Kidney (tissue), 14 donors: ENCODE data around the gene NAV1. TPM values are rescaled to one million over a fixed set of nuclear protein-coding genes. Genes with fewer than 3 reads are reported as not detected.

ENCODE experiments used
- DNase-seq, 5 donors: peaks; one replicate each; pipeline ENCODE4 v3.0.0-alpha.2; 2013 to 2020
- FAIRE-seq: peaks from 2 replicates; lab custom pipeline; 2012; peaks lifted over from hg19 to GRCh38; lab: Jason Lieb, UNC
- H3K27ac ChIP-seq, 2 donors: one replicate each; pipeline ENCODE4 v1.7.0; 2013; ENCODE audit warnings: low read depth in 2 of 2, low read length in 2 of 2, inconsistent platforms in 1 of 2
- H3K27me3 ChIP-seq: one replicate; pipeline ENCODE4 v1.7.1; 2013; ENCODE audit warnings: low read length, inconsistent platforms; ENCODE audit not compliant: control insufficient read depth, insufficient read depth
- H3K36me3 ChIP-seq, 3 donors: one replicate each; pipeline versions ENCODE4 v1.7.0 to v1.7.1; 2013; ENCODE audit warnings: low read length in 3 of 3, control low read depth in 1 of 3, inconsistent platforms in 1 of 3; ENCODE audit not compliant: insufficient read depth in 3 of 3, control insufficient read depth in 2 of 3
- H3K4me1 ChIP-seq, 3 donors: one replicate each; pipeline versions ENCODE4 v1.7.0 to v1.7.1; 2013; ENCODE audit warnings: low read length in 3 of 3, inconsistent platforms in 1 of 3, low read depth in 1 of 3; ENCODE audit not compliant: control insufficient read depth in 2 of 3, insufficient read depth in 2 of 3
- H3K4me3 ChIP-seq, 3 donors: one replicate each; pipeline versions ENCODE4 v1.7.0 to v1.8.1; 2013; ENCODE audit warnings: low read length in 3 of 3, control low read depth in 1 of 3, inconsistent platforms in 1 of 3
- H3K9ac ChIP-seq, 3 donors: one replicate each; pipeline versions ENCODE4 v1.7.0 to v1.7.1; 2013; ENCODE audit warnings: low read length in 3 of 3, control low read depth in 1 of 3, inconsistent platforms in 1 of 3
- H3K9me3 ChIP-seq, 3 donors: one replicate each; pipeline versions ENCODE4 v1.7.0 to v1.7.1; 2013; ENCODE audit warnings: low read length in 3 of 3, control low read depth in 1 of 3, inconsistent platforms in 1 of 3; ENCODE audit not compliant: control insufficient read depth in 2 of 3, insufficient read depth in 1 of 3
- intact Hi-C: fragments of 100-400 bp; cut with DNase I; formaldehyde crosslinking; loops from one replicate; pipeline ENCODE4 v1.11.1; 2022
- polyA plus RNA-seq: library from polyadenylated mRNA; stranded (reverse); fragments of 350-450 nt; fragmentation: Illumina TruSeq; extraction: RNeasy Lipid Tissue Mini Kit (QIAGEN cat#74804); gene quantifications from one replicate; pipeline ENCODE4 v1.2.3, GENCODE V29; 2014; ENCODE audit warnings: low read depth, low replicate concordance; ENCODE audit not compliant: insufficient read depth
- total RNA-seq: library from RNA; stranded (reverse); fragmentation: NEBNext Ultra II Directional; extraction: Animal tissue kit (Norgen Biotek cat#: 25700); gene quantifications from one replicate; pipeline ENCODE4 v1.2.1, GENCODE V29; 2021
- TF ChIP-seq, protein P1 (sequence below): IDR thresholded peaks from 3 replicates; pipeline ENCODE4 v1.5.1; 2012; ENCODE audit warnings: mild to moderate bottlenecking, moderate library complexity, borderline replicate concordance; ENCODE audit not compliant: insufficient read depth; ENCODE audit errors: extremely low read depth
- donor health status: control.
- donor health status: control.
- donor health status: control.
- donor health status: control.
- donor health status: control.
- donor health status: DM: yes; HTN: yes; CAD: no.
- donor health status: Normal renal cell carcinoma (clear cell type).

The NAV1 gene
- total and polyA plus RNA-seq, 2 donors from 2014 or later, result 1.7 to 23.0 TPM

- H3K27me3 ChIP-seq, result no peaks in the 10 kb centered on the region
- FAIRE-seq, result no peak
- TF ChIP-seq, protein P1, sequence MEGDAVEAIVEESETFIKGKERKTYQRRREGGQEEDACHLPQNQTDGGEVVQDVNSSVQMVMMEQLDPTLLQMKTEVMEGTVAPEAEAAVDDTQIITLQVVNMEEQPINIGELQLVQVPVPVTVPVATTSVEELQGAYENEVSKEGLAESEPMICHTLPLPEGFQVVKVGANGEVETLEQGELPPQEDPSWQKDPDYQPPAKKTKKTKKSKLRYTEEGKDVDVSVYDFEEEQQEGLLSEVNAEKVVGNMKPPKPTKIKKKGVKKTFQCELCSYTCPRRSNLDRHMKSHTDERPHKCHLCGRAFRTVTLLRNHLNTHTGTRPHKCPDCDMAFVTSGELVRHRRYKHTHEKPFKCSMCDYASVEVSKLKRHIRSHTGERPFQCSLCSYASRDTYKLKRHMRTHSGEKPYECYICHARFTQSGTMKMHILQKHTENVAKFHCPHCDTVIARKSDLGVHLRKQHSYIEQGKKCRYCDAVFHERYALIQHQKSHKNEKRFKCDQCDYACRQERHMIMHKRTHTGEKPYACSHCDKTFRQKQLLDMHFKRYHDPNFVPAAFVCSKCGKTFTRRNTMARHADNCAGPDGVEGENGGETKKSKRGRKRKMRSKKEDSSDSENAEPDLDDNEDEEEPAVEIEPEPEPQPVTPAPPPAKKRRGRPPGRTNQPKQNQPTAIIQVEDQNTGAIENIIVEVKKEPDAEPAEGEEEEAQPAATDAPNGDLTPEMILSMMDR, result no peak
- peaks cover 0 to 11% (median 4%) of the 10 kb centered on the region in 3 donors for H3K36me3 ChIP-seq
- intact Hi-C loops, result no loop called here
- no peak overlapping the region for H3K9ac ChIP-seq
- peaks cover 23 to 47% (median 25%) of the 10 kb centered on the region in 3 donors for H3K4me1 ChIP-seq
- no peaks in the 10 kb centered on the region for H3K9me3 ChIP-seq
- no peak overlapping the region for H3K4me3 ChIP-seq
- H3K27ac ChIP-seq, result peak overlapping the region in 1 of 2 donors; percentile 55
- no peak for DNase-seq
These were observed 40.3 kb upstream of the NAV1 start for GRCh38 chr1:201498621-201499020.

GRCh38 chr1:201499191-201499590 is 39.7 kb upstream of the NAV1 start:
- no peaks in the 10 kb centered on the region for H3K27me3 ChIP-seq
- peaks cover 0 to 11% (median 4%) of the 10 kb centered on the region in 3 donors for H3K36me3 ChIP-seq
- TF ChIP-seq, protein P1, result no peak
- H3K9me3 ChIP-seq, result no peaks in the 10 kb centered on the region
- H3K4me3 ChIP-seq, result no peak overlapping the region
- FAIRE-seq (no peak), DNase-seq (no peak)
- H3K9ac ChIP-seq, result no peak overlapping the region
- intact Hi-C loops, result no loop called here
- peak overlapping the region; percentile 18 to 55 for H3K27ac ChIP-seq
- peaks cover 22 to 43% (median 28%) of the 10 kb centered on the region in 3 donors for H3K4me1 ChIP-seq

GRCh38 chr1:201499795-201500669 is 38.9 kb upstream of the NAV1 start:
- Histone ChIP-seq H3K27ac (peak overlapping the region; percentile 69 to 82), H3K9me3 (no peaks in the 10 kb centered on the region), H3K4me3 (peak overlapping the region in 1 of 3 donors; percentile 15), H3K4me1 (peaks cover 22 to 40% (median 30%) of the 10 kb centered on the region in 3 donors), H3K36me3 (peaks cover 0 to 5% (median 4%) of the 10 kb centered on the region in 3 donors), H3K9ac (peak overlapping the region in 1 of 3 donors; percentile 51), H3K27me3 (no peaks in the 10 kb centered on the region)
- TF ChIP-seq, protein P1, result no peak
- intact Hi-C loops, result no loop called here
- FAIRE-seq (no peak), DNase-seq (no peak)
